HFF-Myc (cell line): ENCODE results near the gene PTPRM.

ENCODE experiments used
- DNase-seq: peaks from one replicate; pipeline ENCODE4 v3.0.0-alpha.2; 2011; ENCODE audit warnings: low read depth; ENCODE audit errors: extremely low read depth
- H3K4me3 ChIP-seq: replicated peaks from 2 replicates; pipeline ENCODE4 v1.5.1; 2011; ENCODE audit warnings: low read depth, mild to moderate bottlenecking, control low read depth, low read length
- TF ChIP-seq, protein P1 (sequence below): IDR thresholded peaks from 2 replicates; pipeline ENCODE4 v1.5.1; 2012; ENCODE audit warnings: mild to moderate bottlenecking, low read depth, low read length, control low read depth; ENCODE audit errors: missing control alignments

Gene PTPRM

GRCh38 chr18:7950380-7951136 is 383.4 kb downstream of the PTPRM start:
- TF ChIP-seq, protein P1, sequence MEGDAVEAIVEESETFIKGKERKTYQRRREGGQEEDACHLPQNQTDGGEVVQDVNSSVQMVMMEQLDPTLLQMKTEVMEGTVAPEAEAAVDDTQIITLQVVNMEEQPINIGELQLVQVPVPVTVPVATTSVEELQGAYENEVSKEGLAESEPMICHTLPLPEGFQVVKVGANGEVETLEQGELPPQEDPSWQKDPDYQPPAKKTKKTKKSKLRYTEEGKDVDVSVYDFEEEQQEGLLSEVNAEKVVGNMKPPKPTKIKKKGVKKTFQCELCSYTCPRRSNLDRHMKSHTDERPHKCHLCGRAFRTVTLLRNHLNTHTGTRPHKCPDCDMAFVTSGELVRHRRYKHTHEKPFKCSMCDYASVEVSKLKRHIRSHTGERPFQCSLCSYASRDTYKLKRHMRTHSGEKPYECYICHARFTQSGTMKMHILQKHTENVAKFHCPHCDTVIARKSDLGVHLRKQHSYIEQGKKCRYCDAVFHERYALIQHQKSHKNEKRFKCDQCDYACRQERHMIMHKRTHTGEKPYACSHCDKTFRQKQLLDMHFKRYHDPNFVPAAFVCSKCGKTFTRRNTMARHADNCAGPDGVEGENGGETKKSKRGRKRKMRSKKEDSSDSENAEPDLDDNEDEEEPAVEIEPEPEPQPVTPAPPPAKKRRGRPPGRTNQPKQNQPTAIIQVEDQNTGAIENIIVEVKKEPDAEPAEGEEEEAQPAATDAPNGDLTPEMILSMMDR = no peak
- DNase-seq = peak; percentile 54
- no peak overlapping the region for H3K4me3 ChIP-seq

DNA sequence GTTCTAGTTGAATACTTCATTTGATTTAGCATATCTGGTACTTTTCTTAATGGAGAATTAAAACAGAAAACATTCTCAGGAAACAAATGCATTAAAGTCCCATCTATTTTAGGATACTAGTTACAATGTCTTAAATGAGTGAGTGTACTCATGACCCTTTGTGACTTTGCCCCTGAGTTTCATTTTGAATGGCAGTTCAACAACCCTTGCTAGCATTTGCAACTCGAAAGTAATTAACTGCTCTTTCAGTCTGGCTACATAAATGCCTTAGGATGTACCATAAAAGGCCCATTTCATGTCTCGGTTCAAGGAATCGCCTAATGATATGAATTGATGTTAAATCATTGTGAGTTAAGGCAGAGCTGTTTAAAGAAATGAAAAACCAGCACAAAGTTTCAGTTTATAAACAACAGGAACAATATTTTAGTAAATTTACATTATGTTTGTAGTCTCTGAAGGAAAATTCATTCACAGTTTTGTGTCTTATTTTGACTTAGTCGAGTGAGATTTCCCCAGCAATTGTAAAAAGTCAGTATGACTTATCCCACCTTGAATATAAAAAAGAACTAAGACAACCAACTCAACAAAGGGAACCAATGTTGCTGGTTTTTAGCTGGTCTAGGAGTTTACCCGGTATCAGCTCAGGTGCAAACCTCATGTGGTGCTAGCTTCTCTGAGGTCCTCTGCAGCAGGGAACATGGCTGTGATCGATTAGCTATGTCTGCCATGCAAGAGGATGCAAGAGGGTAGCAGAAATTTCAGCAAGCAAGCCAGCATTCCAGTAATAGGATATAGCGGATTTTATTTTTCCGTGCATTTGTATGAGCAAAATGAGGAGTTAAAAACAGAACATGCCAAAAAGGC is 386.2 kb downstream of the PTPRM start:
- TF ChIP-seq, protein P1 = no peak

DNA sequence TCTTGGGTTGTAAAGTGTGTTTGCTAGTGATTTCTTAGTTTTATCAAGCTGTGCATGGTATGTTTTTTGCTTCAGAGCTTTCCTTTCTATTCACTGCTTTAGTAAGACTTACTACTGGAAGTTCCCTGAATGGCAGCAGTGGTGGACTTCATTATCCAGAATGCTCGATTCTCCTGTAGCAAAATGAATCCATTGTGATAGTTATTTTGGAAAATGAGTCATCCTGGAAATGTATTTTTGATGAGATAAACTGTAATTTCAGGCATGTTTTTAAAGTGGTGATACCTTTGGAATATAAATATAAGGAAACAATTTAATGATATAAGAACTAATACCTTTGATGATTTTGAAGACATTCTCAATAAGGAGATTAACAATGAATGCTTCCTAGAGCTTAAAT is 387.1 kb downstream of the PTPRM start:
- TF ChIP-seq, protein P1 = no peak
- H3K4me3 ChIP-seq = no peak overlapping the region
- no peak for DNase-seq

More for the DNA sequence above, 386.2 kb downstream of the PTPRM start:
- no peak overlapping the region for H3K4me3 ChIP-seq
- no peak for DNase-seq

DNA sequence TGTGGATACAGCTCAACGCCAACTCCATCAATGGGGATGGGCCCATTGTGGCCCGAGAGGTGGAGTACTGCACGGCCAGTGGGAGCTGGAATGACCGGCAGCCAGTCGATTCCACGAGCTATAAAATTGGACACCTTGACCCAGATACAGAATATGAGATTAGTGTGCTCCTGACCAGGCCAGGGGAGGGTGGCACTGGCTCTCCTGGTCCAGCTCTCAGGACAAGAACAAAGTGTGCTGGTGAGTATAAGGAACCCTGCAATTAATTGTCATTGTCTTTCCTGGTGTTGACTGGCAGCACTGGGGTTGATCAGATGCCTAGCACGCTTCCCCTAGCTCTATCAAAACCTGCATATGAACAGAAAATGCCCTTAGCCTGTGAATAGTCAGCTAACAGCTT is 388.1 kb downstream of the PTPRM start:
- TF ChIP-seq, protein P1 = no peak
- no peak overlapping the region for H3K4me3 ChIP-seq
- DNase-seq = no peak

- no peak overlapping the region for H3K4me3 ChIP-seq
- TF ChIP-seq, protein P1 = no peak
- no peak for DNase-seq
These were observed 390.2 kb downstream of the PTPRM start for GRCh38 chr18:7957297-7957696.

DNA sequence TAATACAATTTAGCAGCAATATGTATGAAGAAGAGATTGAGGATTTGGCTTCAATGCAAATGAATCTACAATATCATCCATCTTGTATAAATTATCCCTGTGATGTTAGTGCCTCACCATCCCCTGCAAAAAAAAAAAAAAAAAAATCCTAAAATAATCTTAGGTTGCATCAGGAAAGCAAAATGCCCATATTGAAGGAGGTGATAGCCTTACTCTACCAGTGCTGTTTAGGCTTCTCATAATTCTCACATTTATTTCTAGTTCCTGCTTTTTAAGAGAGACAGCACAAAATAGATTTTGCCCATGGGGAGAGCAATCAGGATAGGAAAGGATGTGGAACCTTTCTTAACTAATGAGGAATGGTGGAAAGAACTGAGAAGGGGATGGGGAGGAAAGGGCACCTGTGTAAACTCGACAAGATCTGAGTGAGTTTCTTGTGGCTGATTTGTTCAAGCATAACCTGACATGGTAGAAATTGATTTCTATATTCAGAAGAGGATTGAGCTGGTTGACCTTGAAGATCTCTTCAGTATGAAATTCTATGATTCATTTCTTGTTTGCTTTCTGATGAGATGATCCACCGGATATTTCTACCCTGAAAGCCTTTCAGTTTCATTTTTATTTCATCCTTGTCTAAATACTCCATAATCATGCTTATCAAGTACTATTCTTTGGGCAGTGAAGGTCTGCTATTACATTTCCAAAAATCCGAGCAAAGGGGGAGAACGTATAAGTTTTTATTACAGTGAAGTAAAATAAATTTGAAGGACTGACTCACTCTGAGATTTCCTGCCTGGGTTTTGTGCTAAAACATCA is 391.2 kb downstream of the PTPRM start:
- TF ChIP-seq, protein P1 = no peak
- DNase-seq = no peak

More for the DNA sequence above, 391.2 kb downstream of the PTPRM start:
- no peak overlapping the region for H3K4me3 ChIP-seq
